ENCODE data around the gene LPIN2.
"Not testable (repeated sequence)": the region's sequence is repeated elsewhere in the genome, so short reads cannot be mapped to it uniquely, and the experiment has no call there.

Gene LPIN2

GRCh38 chr18:3010086-3010485 lies 2.9 kb downstream of the LPIN2 start:
- FAIRE-seq (no peak), DNase-seq (ENCODE audit: low spot score) (no peak)

DNA sequence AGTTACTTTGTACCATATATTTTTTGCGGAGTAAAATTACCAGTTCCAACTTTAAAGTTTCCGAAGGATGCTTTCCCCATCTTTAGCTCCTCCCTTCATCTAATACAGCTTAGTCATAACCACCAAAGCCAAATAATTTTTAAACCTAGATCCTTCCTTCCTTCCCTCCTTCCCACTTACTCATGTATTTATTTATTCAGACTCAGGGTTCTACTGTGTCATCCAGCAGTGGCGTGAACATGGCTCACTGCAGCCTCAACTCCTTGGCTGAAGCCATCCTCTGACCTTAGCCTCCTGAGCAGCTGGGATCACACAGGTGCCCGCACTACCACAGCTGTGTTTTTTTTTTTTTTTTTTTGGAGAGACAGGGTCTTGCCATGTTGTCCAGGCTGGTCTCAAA lies 4.4 kb downstream of the LPIN2 start:
- FAIRE-seq (peak; percentile 52), DNase-seq (ENCODE audit: low spot score) (peak; percentile 58)

DNA sequence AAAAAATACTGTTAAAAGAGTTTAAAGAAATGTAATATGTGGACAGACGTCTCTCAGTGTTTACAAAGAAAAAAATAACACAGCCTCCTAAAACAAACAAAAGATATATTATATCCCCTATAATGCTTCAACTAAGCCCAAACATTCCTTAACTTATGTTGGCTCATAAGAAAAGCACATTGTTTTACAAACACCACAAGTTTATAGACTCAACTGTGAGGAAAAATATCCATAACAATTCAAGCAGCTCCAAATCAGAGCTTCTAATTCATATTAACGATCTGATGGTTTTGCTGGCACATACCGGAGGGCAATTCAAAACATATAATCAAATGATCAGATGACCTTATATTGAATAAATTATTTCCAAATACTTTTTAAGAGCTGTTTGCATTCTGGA lies 5.5 kb downstream of the LPIN2 start:
- FAIRE-seq (no peak), DNase-seq (ENCODE audit: low spot score) (no peak)

DNA sequence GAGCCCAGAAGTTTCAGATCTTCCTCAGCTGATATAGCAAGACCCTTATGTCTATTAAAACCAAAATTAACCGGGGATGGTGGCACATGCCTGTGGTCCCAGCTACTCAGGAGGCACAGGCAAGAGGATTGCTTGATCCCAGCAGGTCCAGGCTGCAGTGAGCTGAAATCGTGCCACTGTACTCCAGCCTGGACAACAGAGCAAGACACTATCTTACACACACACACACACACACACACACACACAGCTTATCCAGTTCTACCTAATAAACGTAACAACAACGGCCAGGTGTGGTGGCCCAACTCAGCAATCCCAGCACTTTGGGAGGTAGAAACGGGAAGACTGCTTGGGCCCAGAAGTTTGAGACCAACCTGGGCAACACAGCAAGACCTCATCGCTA lies 7.5 kb downstream of the LPIN2 start:
- FAIRE-seq, result no peak
- DNase-seq (ENCODE audit: low spot score), result no peak

- DNase-seq (ENCODE audit: low spot score); FAIRE-seq: not testable (repeated sequence)
These were observed 9.2 kb downstream of the LPIN2 start for GRCh38 chr18:3003766-3004165.

- FAIRE-seq, result no peak
- DNase-seq (ENCODE audit: low spot score), result peak; percentile 9
These were observed 10.2 kb downstream of the LPIN2 start for GRCh38 chr18:3002732-3003131.

DNA sequence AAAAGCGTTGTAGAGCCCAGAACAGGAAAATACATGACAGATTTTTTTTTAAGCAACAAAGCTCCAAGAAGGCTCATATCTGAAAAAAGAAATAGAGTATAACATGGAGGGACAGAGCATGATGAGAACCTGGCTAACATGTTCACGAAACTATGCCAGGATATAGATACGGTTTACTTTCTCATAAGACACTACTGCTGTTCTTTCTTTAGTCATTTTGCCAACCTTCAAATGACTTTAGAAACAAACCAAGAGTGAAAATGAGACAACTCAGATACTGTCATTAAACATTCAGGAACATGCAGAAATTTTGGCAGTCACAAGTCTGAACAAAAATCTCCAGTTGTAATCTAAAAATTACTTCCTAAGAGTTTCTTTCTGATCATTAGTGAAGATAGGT lies 14.3 kb downstream of the LPIN2 start:
- no peak for FAIRE-seq
- no peak for DNase-seq (ENCODE audit: low spot score)

GRCh38 chr18:2997846-2998564 lies 14.9 kb downstream of the LPIN2 start:
- no peak for FAIRE-seq
- no peak for DNase-seq (ENCODE audit: low spot score)

DNA sequence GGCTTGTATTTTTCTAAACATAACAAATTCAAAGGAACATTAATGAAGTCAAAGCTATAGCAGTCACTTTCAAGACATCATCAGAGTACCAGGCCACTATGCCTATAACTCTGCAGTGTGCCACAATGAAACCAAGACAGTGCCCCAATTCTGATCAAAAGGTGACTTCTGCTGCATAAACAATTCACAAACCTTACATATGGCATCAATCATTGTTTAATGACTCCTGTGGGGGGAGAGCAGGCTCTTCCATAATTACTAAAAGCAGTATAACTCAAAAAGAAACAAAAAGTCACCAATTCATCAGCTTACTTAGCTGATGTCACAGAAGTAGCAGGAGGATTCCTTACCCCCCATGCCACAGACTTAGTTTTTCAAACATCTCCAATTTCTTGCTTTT lies 15.5 kb downstream of the LPIN2 start:
- DNase-seq (ENCODE audit: low spot score) (no peak), FAIRE-seq (no peak)

- FAIRE-seq (no peak), DNase-seq (ENCODE audit: low spot score) (no peak)
These were observed 18.1 kb downstream of the LPIN2 start for GRCh38 chr18:2994603-2995432.

DNA sequence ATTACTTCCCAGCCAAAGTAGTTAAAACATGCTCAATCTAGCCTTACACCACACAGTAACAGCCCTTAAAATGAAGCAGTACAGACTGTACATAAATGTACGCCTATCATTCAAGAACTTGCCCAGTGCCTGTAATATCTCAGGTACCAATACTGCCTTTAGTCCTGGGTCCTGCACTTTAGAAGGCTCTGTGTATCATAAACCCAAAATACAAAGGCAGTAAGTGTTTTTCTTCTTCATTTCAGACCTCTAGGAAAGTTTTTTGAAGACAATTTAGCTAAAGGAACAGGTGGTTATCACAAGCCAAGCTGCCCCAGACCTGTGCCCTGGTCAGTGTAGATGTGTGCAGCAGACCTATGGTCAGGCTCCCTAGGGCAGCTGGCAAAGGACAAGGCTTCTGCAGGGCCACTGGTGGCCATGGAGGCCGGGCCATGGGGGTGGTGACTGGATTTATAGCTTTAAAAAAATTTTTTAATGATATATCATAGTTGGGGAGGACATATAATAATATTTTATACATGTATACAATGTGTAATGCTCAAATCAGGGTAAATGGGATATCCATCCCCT lies 18.8 kb downstream of the LPIN2 start:
- no peak for DNase-seq (ENCODE audit: low spot score)
- FAIRE-seq, result no peak

DNA sequence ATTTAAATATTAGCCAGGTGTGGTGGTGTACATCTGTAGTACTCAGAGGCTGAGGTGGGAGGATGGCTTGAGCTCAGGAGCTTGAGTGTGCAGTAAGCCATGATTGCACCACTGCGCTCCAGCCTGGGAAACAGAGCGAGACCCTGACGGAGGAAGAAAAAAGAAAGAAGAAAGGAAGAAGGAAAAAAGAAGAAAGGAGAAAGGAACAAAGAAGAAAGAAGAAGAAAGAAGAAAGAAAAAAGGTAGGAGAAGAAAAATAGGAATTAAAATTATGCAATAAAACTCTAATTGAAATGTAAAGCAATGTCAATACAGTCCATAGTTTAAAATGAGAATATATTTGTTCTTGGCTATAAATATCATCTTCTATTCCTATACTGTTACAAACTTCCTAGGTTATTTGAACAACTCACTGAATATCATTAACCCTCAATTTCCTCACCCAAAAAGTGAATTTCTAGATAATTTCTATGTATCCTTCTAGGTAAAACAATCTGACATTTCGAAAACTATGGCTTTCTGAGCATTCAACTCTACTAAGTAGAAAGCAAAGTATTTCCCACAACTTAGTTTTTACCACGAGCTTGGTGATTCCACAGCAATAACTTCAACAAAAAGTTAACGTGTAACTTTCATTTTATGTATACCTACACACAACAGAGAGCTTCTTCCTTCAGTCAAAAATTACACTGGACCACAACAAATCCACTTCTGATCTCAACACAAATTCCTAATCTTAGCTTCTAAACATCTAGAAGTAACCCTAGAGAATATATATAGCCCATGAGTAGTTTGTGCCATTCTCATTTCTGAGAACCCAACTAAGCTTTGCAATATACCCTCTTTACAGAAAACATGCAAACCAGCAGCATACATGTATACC lies 19.7 kb downstream of the LPIN2 start:
- FAIRE-seq, result no peak
- DNase-seq (ENCODE audit: low spot score), result no peak

DNA sequence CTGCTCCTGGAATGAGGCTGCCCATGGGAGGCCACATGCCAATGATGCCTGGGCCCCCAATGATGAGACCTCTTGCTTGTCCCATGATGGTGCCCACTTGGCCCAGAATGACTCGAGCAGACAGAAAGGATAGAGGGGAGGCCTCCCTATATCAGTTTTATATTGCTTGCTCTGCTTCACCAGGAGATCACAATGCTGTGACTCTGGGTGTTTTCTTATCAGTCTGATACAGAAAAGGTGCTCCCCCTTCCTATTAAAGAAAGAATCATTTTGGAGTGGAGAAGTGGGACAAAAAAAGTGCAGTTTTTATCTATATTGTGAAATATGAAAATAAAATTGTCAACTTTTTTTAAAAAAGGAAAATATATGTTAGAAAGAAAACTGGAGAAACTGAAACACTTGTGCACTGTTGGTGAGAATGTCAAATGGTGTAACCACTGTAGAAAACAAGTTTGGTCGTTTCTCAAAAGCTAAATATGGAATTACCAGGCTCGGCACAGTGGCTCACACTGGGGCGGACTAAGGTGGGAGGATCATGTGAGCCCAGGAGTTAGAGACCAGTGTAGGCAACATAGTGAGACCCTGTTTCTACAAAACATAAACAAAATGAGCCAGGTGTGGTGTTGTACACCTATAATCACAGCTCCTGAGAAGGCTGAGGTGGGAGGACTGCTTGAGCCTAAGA lies 21.8 kb downstream of the LPIN2 start:
- DNase-seq (ENCODE audit: low spot score) (no peak), FAIRE-seq (no peak)

DNA sequence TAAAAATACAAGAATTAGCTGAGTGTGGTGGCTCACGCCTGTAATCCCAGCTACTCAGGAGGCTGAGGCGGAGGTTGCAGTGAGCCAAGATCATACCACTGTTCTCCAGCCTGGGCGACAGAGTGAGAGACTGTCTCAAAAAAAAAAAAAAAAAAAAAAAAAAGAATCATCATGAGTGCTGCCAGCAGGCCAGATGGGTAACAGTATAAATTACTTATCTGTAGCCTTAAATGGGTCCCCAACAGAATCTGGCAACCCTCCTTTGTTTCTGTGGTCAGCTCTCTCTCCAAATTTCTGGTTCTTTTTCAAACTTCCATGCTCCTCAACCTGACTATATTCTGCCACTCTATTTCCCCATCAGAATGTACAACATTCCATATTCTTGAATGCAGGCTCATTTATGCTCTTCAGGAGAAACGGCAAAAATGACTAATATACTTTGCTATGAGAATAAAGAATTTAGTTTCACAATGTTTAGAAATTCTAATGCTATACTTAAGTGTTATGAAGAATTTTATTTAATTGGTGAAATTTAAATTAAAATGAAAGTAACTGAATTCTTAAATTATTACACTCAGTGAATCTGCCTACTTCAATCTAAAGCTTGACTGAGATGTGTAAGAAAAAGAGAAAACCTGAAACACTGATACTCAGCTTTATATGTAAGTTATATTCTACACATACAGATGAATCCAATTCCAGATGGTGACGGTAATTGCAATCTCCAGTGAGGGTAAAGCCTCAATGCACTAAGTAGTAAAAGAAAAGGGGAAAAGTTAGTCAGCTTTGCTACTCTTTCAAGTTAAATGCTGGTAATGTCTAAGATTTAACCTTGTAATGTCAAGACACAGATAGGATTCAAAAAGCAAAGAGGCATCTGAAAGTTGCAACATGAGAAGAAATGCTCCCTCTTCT lies 24.8 kb downstream of the LPIN2 start:
- FAIRE-seq (no peak), DNase-seq (ENCODE audit: low spot score) (peak; percentile 21)

- no peak for DNase-seq (ENCODE audit: low spot score)
- no peak for FAIRE-seq
These were observed 26.6 kb downstream of the LPIN2 start for GRCh38 chr18:2986150-2986865.

GRCh38 chr18:2985628-2986027 lies 27.3 kb downstream of the LPIN2 start:
- peak; percentile 64 for FAIRE-seq
- peak; percentile 15 for DNase-seq (ENCODE audit: low spot score)

DNA sequence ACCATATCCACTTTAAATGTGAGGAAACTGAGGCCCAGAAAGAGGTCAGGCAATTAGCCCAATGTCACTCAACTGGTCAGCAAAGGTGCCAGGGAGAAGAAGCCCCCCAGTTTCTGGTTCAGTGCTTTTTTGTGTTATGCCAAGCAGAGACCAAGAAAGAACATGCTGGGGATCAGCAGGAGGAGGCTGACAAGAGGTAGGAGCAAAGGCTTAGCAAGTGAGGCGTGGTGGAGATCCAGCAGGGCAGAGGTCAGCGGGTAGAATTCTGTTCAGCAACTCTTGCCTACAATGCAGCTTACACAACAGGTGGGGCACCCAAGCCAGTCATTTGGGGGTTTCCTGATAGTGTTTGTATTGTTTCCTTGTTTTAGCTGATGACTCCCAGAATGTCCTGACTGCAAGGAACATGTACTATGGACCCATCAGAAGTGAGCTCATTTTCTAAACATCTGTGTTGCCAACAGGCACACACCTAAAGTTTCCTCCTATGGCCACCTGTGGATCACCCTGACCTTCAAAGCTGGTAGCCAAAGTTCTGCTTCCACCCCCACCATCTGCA lies 28.2 kb downstream of the LPIN2 start:
- no peak for DNase-seq (ENCODE audit: low spot score)
- no peak for FAIRE-seq

- DNase-seq (ENCODE audit: low spot score), result no peak
These were observed 28.9 kb downstream of the LPIN2 start for GRCh38 chr18:2984091-2984490.

DNA sequence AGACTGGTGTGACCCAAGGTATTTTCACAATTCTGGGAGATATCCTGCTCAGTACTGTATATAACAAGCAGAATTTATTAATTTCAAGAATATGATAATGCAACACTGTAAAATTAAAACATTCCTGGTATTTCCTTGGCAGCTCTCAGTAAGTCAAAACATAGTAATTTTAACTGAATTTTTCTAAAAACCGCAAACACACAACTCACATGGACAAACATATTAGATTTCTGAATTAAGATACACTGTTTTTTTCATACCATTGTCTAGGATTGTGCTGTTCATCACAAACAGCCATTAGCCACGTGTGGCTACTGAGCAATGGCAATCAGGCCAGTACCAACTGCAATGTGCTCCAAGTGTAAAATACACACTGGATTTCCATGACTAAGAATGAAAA lies 29.6 kb downstream of the LPIN2 start:
- DNase-seq (ENCODE audit: low spot score) (no peak), FAIRE-seq (no peak)

More at GRCh38 chr18:2984091-2984490, 28.9 kb downstream of the LPIN2 start:
- FAIRE-seq, result no peak

Measured in RCC 7860 (cell line).